Dendritic cell treated with granulocyte-macrophage colony-stimulating factor and Interleukin-4, amounts not matched to agents 40 ng/mL and 50 ng/mL, for 4 days (primary cell): ENCODE measurements around the gene ADGRL3.

ENCODE experiments used
- H3K27ac Mint-ChIP-seq: one replicate; pipeline ENCODE4 v1.8.0; 2022; ENCODE audit warnings: mild to moderate bottlenecking, mixed read lengths
- H3K27me3 Mint-ChIP-seq: one replicate; pipeline ENCODE4 v1.8.0; 2022; ENCODE audit warnings: mild to moderate bottlenecking, mixed read lengths
- H3K36me3 Mint-ChIP-seq: one replicate; pipeline ENCODE4 v1.8.0; 2022; ENCODE audit warnings: low read depth, mixed read lengths
- H3K4me1 Mint-ChIP-seq: one replicate; pipeline ENCODE4 v1.8.0; 2022; ENCODE audit warnings: low read depth, mixed read lengths
- H3K4me3 Mint-ChIP-seq: one replicate; pipeline ENCODE4 v1.8.0; 2022; ENCODE audit warnings: mild to moderate bottlenecking, moderate library complexity, mixed read lengths
- H3K9me3 Mint-ChIP-seq: one replicate; pipeline ENCODE4 v1.8.0; 2022; ENCODE audit warnings: mixed read lengths
- intact Hi-C: fragments of 100-400 bp; cut with micrococcal nuclease; formaldehyde crosslinking; loops from one replicate; pipeline ENCODE4 v1.15.0; 2022

ADGRL3 gene

GRCh38 chr4:61200187-61200915 is at the start of gene ADGRL3:
Gene ADGRL3 (plus strand): TSS chr4:61200326.
- Mint-ChIP-seq H3K4me3 (peak within 1 kb of the TSS; percentile 79), H3K36me3 (no peaks in the 10 kb centered on the region), H3K27me3 (peaks cover 67% of the 10 kb centered on the region), H3K9me3 (no peaks in the 10 kb centered on the region), H3K27ac (no peak within 1 kb of the TSS), H3K4me1 (peaks cover 20% of the 10 kb centered on the region)
- intact Hi-C loops = no loop called here

GRCh38 chr4:61152433-61152832 is 47.7 kb upstream of the ADGRL3 start:
- intact Hi-C loops = no loop called here
- no peaks in the 10 kb centered on the region for H3K9me3 Mint-ChIP-seq
- H3K36me3 Mint-ChIP-seq = no peaks in the 10 kb centered on the region
- H3K27ac Mint-ChIP-seq = no peak overlapping the region
- H3K4me3 Mint-ChIP-seq = no peak overlapping the region
- no peaks in the 10 kb centered on the region for H3K4me1 Mint-ChIP-seq
- no peaks in the 10 kb centered on the region for H3K27me3 Mint-ChIP-seq

- Mint-ChIP-seq H3K27me3 (no peaks in the 10 kb centered on the region), H3K36me3 (no peaks in the 10 kb centered on the region), H3K4me3 (no peak overlapping the region), H3K9me3 (no peaks in the 10 kb centered on the region), H3K4me1 (no peaks in the 10 kb centered on the region), H3K27ac (no peak overlapping the region)
- intact Hi-C loops = no loop called here
Measured at GRCh38 chr4:61160478-61160877, 39.6 kb upstream of the ADGRL3 start.

GRCh38 chr4:61162116-61162515 is 38.0 kb upstream of the ADGRL3 start:
- H3K9me3 Mint-ChIP-seq = no peaks in the 10 kb centered on the region
- H3K4me3 Mint-ChIP-seq = no peak overlapping the region
- no peaks in the 10 kb centered on the region for H3K4me1 Mint-ChIP-seq
- H3K27me3 Mint-ChIP-seq = no peaks in the 10 kb centered on the region
- H3K36me3 Mint-ChIP-seq = no peaks in the 10 kb centered on the region
- H3K27ac Mint-ChIP-seq = no peak overlapping the region
- intact Hi-C loops = no loop called here

GRCh38 chr4:61173799-61174198 is 26.3 kb upstream of the ADGRL3 start:
- H3K4me1 Mint-ChIP-seq = no peaks in the 10 kb centered on the region
- H3K4me3 Mint-ChIP-seq = no peak overlapping the region
- no peaks in the 10 kb centered on the region for H3K9me3 Mint-ChIP-seq
- no peak overlapping the region for H3K27ac Mint-ChIP-seq
- intact Hi-C loops = no loop called here
- no peaks in the 10 kb centered on the region for H3K36me3 Mint-ChIP-seq
- H3K27me3 Mint-ChIP-seq = no peaks in the 10 kb centered on the region

- no peak overlapping the region for H3K27ac Mint-ChIP-seq
- H3K4me1 Mint-ChIP-seq = no peaks in the 10 kb centered on the region
- intact Hi-C loops = no loop called here
Measured at GRCh38 chr4:61175495-61175894, 24.6 kb upstream of the ADGRL3 start.

GRCh38 chr4:61177367-61177766 is 22.8 kb upstream of the ADGRL3 start:
- Mint-ChIP-seq H3K4me3 (no peak overlapping the region), H3K9me3 (no peaks in the 10 kb centered on the region), H3K36me3 (no peaks in the 10 kb centered on the region), H3K4me1 (peaks cover under 1% of the 10 kb centered on the region), H3K27me3 (no peaks in the 10 kb centered on the region), H3K27ac (no peak overlapping the region)
- intact Hi-C loops = no loop called here

More at GRCh38 chr4:61175495-61175894, 24.6 kb upstream of the ADGRL3 start:
- H3K36me3 Mint-ChIP-seq = no peaks in the 10 kb centered on the region
- no peaks in the 10 kb centered on the region for H3K9me3 Mint-ChIP-seq
- no peaks in the 10 kb centered on the region for H3K27me3 Mint-ChIP-seq
- no peak overlapping the region for H3K4me3 Mint-ChIP-seq

GRCh38 chr4:61180405-61180804 is 19.7 kb upstream of the ADGRL3 start:
- Mint-ChIP-seq H3K4me3 (no peak overlapping the region), H3K36me3 (no peaks in the 10 kb centered on the region), H3K27ac (no peak overlapping the region), H3K27me3 (no peaks in the 10 kb centered on the region), H3K4me1 (peaks cover 13% of the 10 kb centered on the region), H3K9me3 (peaks cover 13% of the 10 kb centered on the region)
- intact Hi-C loops = no loop called here

- Mint-ChIP-seq H3K4me3 (no peak overlapping the region), H3K27me3 (no peaks in the 10 kb centered on the region), H3K4me1 (peaks cover 13% of the 10 kb centered on the region), H3K27ac (no peak overlapping the region), H3K9me3 (peaks cover 15% of the 10 kb centered on the region), H3K36me3 (no peaks in the 10 kb centered on the region)
- intact Hi-C loops = no loop called here
Measured at GRCh38 chr4:61182915-61183314, 17.2 kb upstream of the ADGRL3 start.

GRCh38 chr4:61185288-61185687 is 14.8 kb upstream of the ADGRL3 start:
- Mint-ChIP-seq H3K27me3 (no peaks in the 10 kb centered on the region), H3K27ac (no peak overlapping the region), H3K4me3 (no peak overlapping the region), H3K36me3 (no peaks in the 10 kb centered on the region), H3K4me1 (peaks cover 13% of the 10 kb centered on the region), H3K9me3 (peaks cover 15% of the 10 kb centered on the region)
- intact Hi-C loops = no loop called here

GRCh38 chr4:61192392-61192791 is 7.7 kb upstream of the ADGRL3 start:
- H3K9me3 Mint-ChIP-seq = no peaks in the 10 kb centered on the region
- no peaks in the 10 kb centered on the region for H3K36me3 Mint-ChIP-seq

GRCh38 chr4:61193863-61194262 is 6.3 kb upstream of the ADGRL3 start:
- Mint-ChIP-seq H3K4me1 (no peaks in the 10 kb centered on the region), H3K27ac (no peak overlapping the region), H3K9me3 (no peaks in the 10 kb centered on the region), H3K4me3 (no peak overlapping the region), H3K27me3 (peaks cover 8% of the 10 kb centered on the region), H3K36me3 (no peaks in the 10 kb centered on the region)
- intact Hi-C loops = no loop called here

More at GRCh38 chr4:61192392-61192791, 7.7 kb upstream of the ADGRL3 start:
- intact Hi-C loops = no loop called here
- Mint-ChIP-seq H3K4me1 (no peaks in the 10 kb centered on the region), H3K4me3 (no peak overlapping the region), H3K27ac (no peak overlapping the region), H3K27me3 (peaks cover 4% of the 10 kb centered on the region)

GRCh38 chr4:61194571-61194970 is 5.6 kb upstream of the ADGRL3 start:
- H3K9me3 Mint-ChIP-seq = no peaks in the 10 kb centered on the region
- H3K4me1 Mint-ChIP-seq = no peaks in the 10 kb centered on the region
- H3K27ac Mint-ChIP-seq = no peak overlapping the region
- H3K36me3 Mint-ChIP-seq = no peaks in the 10 kb centered on the region
- H3K4me3 Mint-ChIP-seq = no peak overlapping the region
- H3K27me3 Mint-ChIP-seq = peaks cover 15% of the 10 kb centered on the region
- intact Hi-C loops = no loop called here

- intact Hi-C loops = no loop called here
- H3K4me1 Mint-ChIP-seq = no peaks in the 10 kb centered on the region
- H3K9me3 Mint-ChIP-seq = no peaks in the 10 kb centered on the region
- H3K27ac Mint-ChIP-seq = no peak overlapping the region
- H3K27me3 Mint-ChIP-seq = peaks cover 20% of the 10 kb centered on the region
- no peaks in the 10 kb centered on the region for H3K36me3 Mint-ChIP-seq
- H3K4me3 Mint-ChIP-seq = no peak overlapping the region
Measured at GRCh38 chr4:61195101-61195500, 5.0 kb upstream of the ADGRL3 start.

- intact Hi-C loops = no loop called here
- Mint-ChIP-seq H3K4me3 (no peak overlapping the region), H3K36me3 (no peaks in the 10 kb centered on the region), H3K27me3 (peaks cover 54% of the 10 kb centered on the region), H3K4me1 (peaks cover 20% of the 10 kb centered on the region), H3K27ac (no peak overlapping the region), H3K9me3 (no peaks in the 10 kb centered on the region)
Measured at GRCh38 chr4:61198686-61199085, 1.4 kb upstream of the ADGRL3 start.
